Head of caudate nucleus (tissue), 42 donors: ENCODE results near the gene HLTF.

Experiments
- DNase-seq, 42 donors: peaks; one replicate each; pipeline versions ENCODE4 v3.0.0 to v3.0.0-alpha.2; 2020 to 2021; ENCODE audit warnings: mixed read lengths in 7 of 42
- intact Hi-C: fragments of 100-400 bp; cut with DNase I; formaldehyde crosslinking; loops from one replicate; pipeline ENCODE4 v1.15.0; 2022

HLTF gene

DNA sequence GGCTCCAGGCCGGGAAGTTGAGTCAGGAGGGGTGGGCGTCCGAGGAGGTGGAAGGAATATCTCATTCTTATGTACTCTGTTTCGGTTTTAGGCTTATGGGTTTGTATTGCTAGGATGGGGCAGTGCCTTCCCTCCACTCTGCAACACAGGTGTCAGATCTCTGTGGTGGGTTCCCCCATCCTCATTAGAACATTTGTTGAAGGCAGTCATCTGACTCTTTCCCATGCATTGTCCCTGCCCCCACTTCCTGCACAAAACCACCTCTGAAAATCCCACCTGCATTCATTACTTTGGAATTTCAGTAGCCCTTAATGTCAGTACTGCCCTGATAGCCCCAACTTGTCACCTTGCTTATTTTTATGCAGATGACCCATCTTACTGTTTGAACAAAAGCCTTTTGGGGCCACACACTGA lies 65.5 kb downstream of the HLTF start:
- intact Hi-C loops: no loop called here

DNA sequence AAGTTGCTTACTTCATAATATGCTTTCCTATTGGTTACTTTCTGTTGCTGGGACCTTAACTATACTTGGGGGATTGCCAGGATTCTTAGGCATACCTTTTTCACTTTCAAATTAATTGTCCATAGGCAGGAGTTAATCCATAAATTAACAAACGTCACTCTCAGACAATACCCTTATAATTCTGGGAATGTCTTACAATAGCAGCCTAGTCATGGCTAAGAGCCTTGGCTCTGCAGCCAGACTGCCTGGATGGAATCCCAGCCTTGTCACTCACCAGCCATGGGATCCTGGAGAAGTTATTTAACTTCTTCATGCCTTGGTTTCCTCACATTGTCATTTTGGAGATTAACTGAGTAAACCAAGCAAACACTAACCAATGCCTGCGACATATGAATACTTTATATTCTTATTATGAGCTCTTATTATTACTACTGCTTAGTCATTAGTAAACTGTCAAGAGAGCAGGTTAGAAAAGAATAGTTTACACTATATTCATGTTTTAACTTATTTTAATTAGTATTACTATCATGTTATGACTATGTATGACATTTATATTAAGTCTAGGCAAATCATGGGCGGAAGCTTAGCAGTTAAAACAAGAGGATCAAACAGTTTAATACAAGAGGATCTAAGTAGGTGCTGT lies 66.0 kb downstream of the HLTF start:
- intact Hi-C loops: no loop called here
- peak in 15 of 42 donors; percentile 8 to 63 (median 33) for DNase-seq

More for the DNA sequence above, 65.5 kb downstream of the HLTF start:
- DNase-seq: peak in 6 of 42 donors; percentile 25 to 65 (median 43)

DNA sequence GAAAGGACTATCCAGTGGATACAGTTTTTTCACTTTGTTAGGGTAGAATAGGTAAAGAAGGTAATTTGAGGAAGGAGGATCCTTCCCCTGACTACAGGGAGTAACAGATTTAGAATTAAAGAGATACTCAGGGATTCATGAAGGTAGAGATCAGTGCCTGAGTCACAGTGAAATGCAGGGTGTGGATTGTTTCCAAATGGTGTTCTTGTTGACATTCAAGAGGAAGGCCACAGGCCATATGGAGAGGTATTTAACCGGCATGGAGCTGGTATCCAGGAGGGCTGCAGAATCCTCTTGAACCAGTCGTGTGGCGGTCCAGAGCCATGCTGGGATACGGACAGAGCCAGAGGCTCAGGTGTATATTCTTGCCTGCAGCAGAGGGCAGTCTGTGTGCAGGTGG lies 66.8 kb downstream of the HLTF start:
- intact Hi-C loops: no loop called here
- DNase-seq: no peak

DNA sequence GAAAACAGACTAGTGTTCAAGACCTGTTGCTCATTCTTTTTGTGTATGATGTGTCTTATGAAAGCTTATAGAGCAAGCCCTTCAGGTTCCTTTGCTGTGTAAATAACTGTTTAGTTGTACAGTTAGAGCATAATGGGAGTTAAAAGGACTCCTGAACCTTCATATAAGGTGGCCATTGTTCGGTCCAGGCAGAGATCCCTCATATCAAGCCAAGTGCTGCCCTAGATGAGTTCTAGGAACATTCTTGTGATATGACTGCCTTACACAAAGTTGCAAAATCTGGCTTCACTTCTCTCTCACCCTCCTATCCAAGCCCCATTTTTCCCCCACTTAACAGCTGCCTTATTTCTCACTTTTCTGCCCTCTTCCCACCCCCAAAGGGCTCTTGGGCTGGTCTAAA lies 68.1 kb downstream of the HLTF start:
- no peak for DNase-seq
- intact Hi-C loops: no loop called here

DNA sequence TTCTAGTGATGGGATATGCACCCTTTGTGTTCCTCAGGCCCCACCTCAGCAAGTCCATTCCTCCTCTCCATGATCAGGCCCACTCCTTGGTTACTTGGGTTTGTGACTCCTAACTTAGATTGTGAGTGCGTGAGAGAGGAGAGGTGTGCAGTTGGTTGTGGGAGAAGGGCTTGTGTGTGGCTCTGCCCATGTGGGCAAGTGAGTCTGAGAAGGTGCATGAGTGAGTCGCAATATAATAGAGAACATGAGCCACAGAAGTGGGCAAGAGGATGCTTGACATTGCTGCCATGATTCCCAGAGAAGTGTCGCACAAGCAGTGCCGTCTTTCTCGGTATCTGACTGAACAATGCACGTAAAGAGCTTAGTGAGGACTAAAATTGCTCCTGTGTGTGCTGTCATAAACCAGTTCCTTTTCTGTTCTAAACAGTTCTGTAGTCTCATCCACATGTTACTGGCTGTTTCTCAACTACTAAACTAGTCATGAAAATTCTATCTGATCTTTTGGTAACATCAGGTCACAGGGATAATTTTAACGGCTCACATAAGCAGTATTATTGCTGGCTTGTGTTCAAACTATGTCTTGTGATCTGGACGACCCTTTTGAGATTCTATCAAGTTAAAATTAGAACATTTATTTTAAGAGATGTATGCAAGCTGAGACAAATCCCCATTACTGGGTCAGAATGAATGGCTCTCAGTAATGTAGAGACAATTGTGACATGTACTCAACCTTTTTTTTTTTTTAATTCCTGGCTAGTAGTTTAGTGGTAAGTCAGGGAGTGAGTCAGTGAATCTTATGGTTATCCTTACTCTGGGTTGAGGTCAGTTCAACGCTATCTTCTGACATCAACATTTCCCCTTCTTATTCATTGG lies 69.4 kb downstream of the HLTF start:
- intact Hi-C loops: no loop called here
- no peak for DNase-seq

DNA sequence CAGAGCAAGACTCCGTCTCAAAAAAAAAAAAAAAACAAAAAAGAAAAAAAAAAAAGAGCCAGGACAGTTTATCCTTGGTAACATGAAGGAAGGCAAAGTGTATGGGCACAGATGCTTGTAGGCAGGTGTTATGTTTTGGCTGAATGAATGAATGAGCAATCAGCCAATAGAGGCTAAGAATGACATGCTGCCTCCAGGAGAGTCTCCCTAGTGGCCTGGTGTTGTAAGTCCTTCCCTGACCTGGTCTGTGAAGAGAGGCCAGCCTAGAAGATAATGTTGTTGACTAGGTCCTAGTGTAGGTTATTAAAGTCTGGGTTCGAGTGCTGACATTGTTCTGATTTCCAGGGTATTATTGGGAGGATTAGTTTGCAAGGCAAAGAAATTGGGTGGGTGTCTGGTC lies 70.1 kb downstream of the HLTF start:
- DNase-seq: no peak
- intact Hi-C loops: no loop called here

DNA sequence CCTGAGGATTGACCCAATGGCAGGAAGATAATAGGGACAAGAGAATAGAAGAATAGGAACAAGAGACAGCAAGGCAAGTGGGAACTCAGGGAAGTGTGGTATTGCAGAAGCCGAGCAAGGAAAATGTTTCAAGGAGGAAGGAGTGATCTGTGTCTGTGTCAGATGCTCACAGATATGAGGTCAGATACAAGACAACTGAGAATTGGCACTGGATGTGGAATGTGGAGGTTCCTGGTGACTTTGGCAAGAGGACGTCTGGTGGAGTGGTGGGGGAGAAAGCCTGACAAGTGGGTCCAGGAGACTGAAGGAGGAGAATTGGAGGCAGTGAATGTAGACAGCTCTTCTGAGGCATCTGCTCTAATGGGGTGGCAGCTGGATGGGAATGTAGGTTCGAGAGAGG lies 70.9 kb downstream of the HLTF start:
- no peak for DNase-seq
- intact Hi-C loops: no loop called here

DNA sequence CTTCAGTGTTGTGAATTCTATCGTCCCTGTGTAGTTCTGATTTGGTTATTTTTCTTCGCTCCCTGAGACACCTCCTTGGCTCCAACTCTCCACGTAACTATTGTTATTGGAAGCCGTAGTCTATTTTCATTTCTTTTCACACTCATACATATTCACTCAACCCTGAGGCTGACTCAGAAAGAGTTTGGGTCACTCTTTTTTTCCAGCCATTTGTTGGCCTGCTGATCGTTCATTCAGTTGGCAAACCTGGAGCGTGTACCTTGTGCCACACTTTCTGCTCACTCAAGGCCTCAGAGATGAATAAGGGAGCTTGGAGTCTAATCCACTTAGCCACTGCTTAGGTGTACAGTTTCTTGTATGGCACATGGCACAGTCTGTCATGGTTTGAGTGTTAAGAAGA lies 72.6 kb downstream of the HLTF start:
- intact Hi-C loops: no loop called here
- DNase-seq: peak in 1 of 42 donors; percentile 47

DNA sequence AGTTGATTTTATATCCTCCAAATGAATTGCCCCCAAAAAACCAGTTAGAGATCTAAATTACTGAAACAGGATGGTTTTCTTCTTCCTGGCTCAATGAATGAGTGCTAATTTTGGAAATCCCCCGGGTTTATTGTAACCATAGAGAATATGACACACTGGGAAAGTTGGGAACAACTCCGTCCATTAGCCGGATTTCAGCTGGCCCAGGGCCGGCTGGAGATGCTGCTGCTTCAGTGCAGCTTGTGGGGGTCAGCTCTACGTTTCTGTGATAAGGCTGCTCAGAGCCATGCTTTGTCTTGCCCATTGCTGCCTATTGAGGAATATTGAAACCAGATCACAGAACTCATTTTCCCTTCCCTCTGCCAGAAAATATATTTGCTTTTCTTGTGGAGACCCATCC lies 74.7 kb downstream of the HLTF start:
- no peak for DNase-seq
- intact Hi-C loops: no loop called here

DNA sequence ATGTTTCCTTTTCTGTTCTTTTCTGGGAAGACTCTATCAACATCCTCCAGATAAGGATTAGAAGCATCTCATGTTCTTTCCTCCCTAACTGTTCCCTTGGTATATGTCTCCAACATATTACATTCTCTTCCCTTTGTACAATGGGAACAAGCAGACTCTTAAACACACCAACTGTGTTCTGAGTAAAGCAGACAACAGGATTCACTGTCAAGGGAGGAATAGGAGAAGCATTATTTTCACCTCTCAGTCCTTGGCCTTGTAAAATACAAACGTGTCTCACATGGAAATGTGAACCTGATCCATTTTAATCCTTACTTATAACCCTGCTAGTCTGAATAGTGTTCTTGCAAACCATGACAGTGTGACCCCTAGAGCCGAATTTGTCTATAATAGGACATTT lies 75.4 kb downstream of the HLTF start:
- intact Hi-C loops: no loop called here
- DNase-seq: no peak

DNA sequence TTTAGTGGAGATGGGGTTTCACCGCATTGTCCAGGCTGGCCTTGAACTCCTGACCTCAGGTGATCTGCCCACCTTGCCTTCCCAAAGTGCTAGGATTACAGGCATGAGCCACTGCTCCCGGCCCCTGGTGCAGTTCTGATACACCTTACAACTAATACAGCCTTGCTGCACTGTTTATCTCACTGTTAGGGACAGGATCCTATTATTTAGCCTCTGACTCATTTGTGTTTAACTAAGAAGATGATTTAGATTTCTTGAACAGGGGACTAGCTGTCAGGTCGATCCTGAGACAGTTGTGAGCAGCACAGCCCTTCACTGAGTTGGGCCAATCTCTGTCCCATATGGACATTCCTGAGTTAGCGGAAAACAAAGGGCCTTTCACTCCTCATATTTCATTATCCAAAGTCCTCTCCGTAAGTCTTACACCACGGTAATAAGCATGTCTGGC lies 75.8 kb downstream of the HLTF start:
- DNase-seq: no peak
- intact Hi-C loops: no loop called here

DNA sequence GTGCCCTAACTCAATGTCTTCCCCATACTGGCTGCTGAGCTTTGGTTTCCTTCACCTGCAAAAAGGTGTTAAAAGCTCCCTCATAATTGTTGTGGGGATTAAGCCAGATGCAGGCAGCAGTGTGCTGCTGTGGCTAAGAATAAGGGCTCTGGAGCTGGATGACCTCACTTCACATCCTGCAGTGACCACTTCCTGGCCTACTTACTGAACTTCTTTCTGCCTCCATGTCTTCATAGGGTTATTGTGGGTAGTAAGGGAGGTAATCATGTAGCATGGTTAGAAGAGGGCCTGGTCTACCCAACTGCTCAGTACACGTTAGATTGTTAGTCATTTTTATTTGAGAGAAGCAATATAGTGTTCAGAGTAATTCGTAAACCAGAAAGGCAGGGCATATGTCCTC lies 76.6 kb downstream of the HLTF start:
- no peak for DNase-seq
- intact Hi-C loops: no loop called here

DNA sequence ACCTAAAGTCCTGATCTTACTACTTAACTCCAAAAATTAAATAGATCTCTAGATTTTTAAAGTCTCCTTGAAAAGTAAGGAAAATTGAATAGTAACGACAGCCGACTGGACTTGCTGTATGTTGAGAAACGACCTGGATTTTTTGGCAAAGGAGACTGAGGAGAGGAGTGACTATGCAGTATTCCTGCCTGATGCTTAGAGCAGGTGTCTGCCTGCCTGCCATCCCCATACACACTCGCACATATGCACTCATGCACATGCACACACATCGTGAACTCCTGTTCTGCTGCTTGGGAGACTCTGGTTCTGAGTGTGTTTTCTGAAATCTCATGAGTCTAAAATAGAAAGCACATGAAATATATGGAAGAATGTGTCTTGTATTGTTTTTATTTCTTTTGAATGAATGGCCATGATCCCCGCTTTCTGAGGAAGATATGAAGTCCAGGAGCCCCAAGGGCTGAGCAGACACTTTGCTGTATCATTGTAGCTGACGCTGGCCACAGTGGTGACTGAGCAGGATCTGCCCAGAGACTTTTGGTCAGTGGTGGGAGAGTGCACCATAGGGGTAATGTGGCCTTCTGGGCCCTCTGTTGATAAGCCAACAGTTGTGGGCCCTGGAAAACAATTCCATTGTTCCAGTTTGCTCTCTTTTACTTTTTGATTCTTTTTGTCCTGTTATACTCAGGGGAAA lies 78.6 kb downstream of the HLTF start:
- intact Hi-C loops: no loop called here
- no peak for DNase-seq

DNA sequence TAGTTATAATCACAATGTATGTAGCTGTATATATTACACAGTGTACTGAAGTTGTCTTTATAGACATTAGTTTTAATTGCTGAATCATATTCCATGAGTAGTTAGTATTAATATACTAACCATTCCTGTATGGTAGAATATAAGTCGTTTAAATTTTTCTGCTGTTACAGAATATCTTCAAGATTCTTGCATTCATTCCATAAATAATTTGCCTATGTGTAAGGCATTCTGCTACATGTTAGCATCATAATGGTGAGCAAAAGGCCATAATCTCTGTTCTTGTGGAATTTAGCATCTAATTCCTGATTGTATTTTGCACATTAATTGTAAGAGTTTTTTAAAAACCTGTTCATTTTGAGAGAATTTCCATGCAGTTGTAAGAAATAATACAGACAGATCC lies 80.9 kb downstream of the HLTF start:
- DNase-seq: no peak
- intact Hi-C loops: no loop called here

DNA sequence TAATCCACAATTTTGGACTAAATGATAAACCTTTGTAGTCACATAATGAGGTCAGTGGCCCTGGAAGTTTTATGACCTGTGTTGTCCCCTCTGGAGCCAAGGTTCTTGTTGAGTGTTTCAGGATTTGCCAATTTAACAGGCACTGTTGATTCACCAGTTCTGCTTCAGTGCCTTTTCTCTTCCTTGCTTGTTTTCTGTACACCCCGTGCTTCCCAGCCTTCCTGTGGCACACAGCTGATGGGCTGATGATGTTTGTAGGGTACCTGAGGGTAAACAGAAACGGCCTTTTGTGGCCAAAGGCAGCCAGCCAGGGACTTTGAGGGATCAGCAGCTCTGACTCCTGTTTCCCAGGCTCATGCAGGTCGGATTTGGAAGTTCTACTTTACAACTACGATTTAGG lies 81.7 kb downstream of the HLTF start:
- intact Hi-C loops: no loop called here
- DNase-seq: peak in 16 of 42 donors; percentile 19 to 66 (median 45)

DNA sequence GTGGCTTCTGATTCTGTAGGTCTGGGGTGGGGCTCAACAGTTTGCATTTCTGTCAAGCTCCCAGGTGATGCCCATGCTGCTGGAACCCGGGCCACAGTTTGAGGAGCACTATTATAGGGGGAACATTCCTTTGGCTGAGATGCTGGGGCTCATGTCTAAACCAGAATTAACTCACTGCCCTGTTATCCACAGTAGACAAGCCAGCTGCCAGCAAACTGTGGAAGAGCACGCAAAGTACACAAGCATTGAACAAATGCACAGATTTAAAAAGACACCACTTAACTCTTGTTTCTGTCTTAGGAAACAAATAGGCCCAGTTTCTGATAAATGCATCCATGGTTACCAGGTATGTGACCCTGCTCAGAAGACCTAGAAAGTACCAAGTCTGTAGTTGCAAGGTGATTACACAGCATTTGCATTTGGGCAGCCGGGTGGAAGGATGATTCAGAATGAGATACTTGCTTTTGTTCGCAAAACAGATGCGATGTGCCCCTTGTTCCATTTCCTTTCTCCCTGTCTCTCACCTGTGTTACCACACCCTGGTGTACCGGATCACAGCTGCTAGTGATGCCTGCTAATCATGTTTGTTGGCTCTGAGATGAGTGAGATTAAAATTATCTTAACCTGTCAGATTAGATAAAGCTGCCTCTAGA lies 82.6 kb downstream of the HLTF start:
- no peak for DNase-seq
- intact Hi-C loops: no loop called here

DNA sequence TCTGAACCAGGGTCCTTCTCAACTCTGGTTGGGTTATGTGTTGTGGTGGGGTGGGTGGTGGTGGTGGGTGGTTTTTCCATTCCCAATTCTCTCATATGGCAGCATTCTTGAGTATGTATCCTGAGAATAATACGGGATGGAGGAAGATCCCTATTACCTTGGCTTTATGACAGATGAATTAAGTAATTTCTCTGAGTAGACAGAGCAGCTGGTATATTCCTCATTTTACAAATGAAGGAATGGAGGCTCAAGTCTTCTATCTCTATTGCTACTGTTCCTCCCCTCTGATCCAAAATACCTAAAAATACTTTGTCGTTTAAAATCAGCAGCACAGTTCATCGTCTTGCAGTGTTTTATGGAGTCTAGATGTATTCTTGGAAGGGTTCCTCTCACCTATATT lies 84.6 kb downstream of the HLTF start:
- intact Hi-C loops: no loop called here
- no peak for DNase-seq

DNA sequence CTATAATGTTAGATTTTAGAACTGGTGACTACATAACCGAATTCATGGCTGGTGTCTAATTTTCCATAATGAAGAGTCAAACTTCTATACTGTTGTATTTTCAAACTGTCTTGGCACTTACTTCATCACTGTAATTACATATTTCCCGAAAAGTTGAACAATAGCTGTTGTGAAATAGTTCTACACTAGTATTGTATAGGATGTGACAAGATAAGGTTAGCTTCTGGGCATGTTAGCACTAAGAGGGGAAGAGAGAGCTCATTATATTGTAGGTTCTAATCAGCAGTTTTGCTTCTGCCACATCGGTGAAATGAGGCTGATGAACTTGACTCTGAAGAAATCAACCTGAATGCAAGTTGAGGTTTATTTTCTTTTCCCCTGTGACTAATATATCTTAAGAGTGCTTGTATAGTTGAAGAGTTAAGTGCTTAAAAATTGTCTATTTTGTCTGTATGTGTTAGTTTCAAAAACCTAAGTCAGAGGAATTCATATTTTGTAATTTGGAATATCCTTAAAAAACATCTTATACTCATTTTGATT lies 86.1 kb downstream of the HLTF start:
- intact Hi-C loops: no loop called here
- no peak for DNase-seq

DNA sequence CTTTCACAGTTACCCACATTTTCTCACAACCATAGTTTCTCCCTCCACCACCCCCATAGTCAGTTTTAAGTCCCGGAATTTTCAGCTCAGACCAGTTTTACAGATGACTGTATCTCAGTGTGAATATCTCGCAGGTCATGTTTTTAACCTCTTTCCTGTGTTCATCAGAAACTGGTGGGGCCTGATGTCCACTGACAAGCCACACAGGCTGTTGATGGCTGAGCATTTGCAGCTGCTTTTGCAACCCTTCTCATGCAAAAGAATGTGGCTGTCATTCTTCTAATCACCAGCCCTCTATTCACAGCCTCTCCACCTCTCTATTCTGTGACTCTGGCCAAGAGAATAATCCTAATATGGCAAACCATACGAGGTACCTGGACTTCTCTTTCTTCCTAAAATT lies 86.5 kb downstream of the HLTF start:
- intact Hi-C loops: no loop called here
- no peak for DNase-seq
